ENCODE data around the gene CDYL2.

Gene CDYL2

GRCh38 chr16:80628254-80628653, 176.1 kb downstream of the CDYL2 start:
- Histone ChIP-seq H3K9me2 (replicated peaks; ENCODE audit: control insufficient read depth, low read length) (no peaks in the 10 kb centered on the region), H3K4me3 (ENCODE audit: low read length) (no peak overlapping the region), H3K36me3 (ENCODE audit: control insufficient read depth, low read length) (no peaks in the 10 kb centered on the region), H4K20me1 (ENCODE audit: control insufficient read depth, insufficient read depth, low read depth, low read length) (no peaks in the 10 kb centered on the region), H3K4me1 (ENCODE audit: control insufficient read depth, low read length) (no peaks in the 10 kb centered on the region), H3F3A (ENCODE audit: control insufficient read depth, insufficient read depth) (no peaks in the 10 kb centered on the region), H3K9me3 (ENCODE audit: control insufficient read depth, insufficient read depth, low read length) (no peaks in the 10 kb centered on the region), H3K27me3 (ENCODE audit: control insufficient read depth, low read length) (no peaks in the 10 kb centered on the region), H3K4me2 (ENCODE audit: low read length) (no peak overlapping the region), H3K27ac (ENCODE audit: low read depth, low read length) (no peak overlapping the region), H3K79me2 (ENCODE audit: control insufficient read depth, low read length) (no peaks in the 10 kb centered on the region)
- TF ChIP-seq EZH2phosphoT487 (IDR thresholded peaks at IDR 0.05; ENCODE audit: borderline replicate concordance, low read length) (no peak), CTCF (IDR thresholded peaks at IDR 0.05; ENCODE audit: low read depth, low read length, poor library complexity, severe bottlenecking) (no peak)

- no peaks in the 10 kb centered on the region for H3K27me3 ChIP-seq (ENCODE audit: control insufficient read depth, low read length)
- H4K20me1 ChIP-seq (ENCODE audit: control insufficient read depth, insufficient read depth, low read depth, low read length), result no peaks in the 10 kb centered on the region
- H3K4me3 ChIP-seq (ENCODE audit: low read length), result no peak overlapping the region
Measured at GRCh38 chr16:80627108-80627507, 177.3 kb downstream of the CDYL2 start.

GRCh38 chr16:80623376-80623775, 181.0 kb downstream of the CDYL2 start:
- H3K4me1 ChIP-seq (ENCODE audit: control insufficient read depth, low read length), result no peaks in the 10 kb centered on the region
- no peaks in the 10 kb centered on the region for H3K9me2 ChIP-seq (replicated peaks; ENCODE audit: control insufficient read depth, low read length)
- H3K36me3 ChIP-seq (ENCODE audit: control insufficient read depth, low read length), result no peaks in the 10 kb centered on the region
- no peaks in the 10 kb centered on the region for H3K79me2 ChIP-seq (ENCODE audit: control insufficient read depth, low read length)
- H3K4me2 ChIP-seq (ENCODE audit: low read length), result no peak overlapping the region
- no peaks in the 10 kb centered on the region for H4K20me1 ChIP-seq (ENCODE audit: control insufficient read depth, insufficient read depth, low read depth, low read length)
- TF ChIP-seq EZH2phosphoT487 (IDR thresholded peaks at IDR 0.05; ENCODE audit: borderline replicate concordance, low read length) (no peak), CTCF (IDR thresholded peaks at IDR 0.05; ENCODE audit: low read depth, low read length, poor library complexity, severe bottlenecking) (no peak)
- H3K27ac ChIP-seq (ENCODE audit: low read depth, low read length), result no peak overlapping the region
- H3K9me3 ChIP-seq (ENCODE audit: control insufficient read depth, insufficient read depth, low read length), result no peaks in the 10 kb centered on the region
- H3K27me3 ChIP-seq (ENCODE audit: control insufficient read depth, low read length), result no peaks in the 10 kb centered on the region
- no peak overlapping the region for H3K4me3 ChIP-seq (ENCODE audit: low read length)
- H3F3A ChIP-seq (ENCODE audit: control insufficient read depth, insufficient read depth), result no peaks in the 10 kb centered on the region

More at GRCh38 chr16:80627108-80627507, 177.3 kb downstream of the CDYL2 start:
- Histone ChIP-seq H3K4me2 (ENCODE audit: low read length) (no peak overlapping the region), H3K4me1 (ENCODE audit: control insufficient read depth, low read length) (no peaks in the 10 kb centered on the region), H3K9me3 (ENCODE audit: control insufficient read depth, insufficient read depth, low read length) (no peaks in the 10 kb centered on the region), H3K9me2 (replicated peaks; ENCODE audit: control insufficient read depth, low read length) (no peaks in the 10 kb centered on the region), H3F3A (ENCODE audit: control insufficient read depth, insufficient read depth) (no peaks in the 10 kb centered on the region), H3K79me2 (ENCODE audit: control insufficient read depth, low read length) (no peaks in the 10 kb centered on the region), H3K27ac (ENCODE audit: low read depth, low read length) (no peak overlapping the region), H3K36me3 (ENCODE audit: control insufficient read depth, low read length) (no peaks in the 10 kb centered on the region)
- TF ChIP-seq EZH2phosphoT487 (IDR thresholded peaks at IDR 0.05; ENCODE audit: borderline replicate concordance, low read length) (no peak), CTCF (IDR thresholded peaks at IDR 0.05; ENCODE audit: low read depth, low read length, poor library complexity, severe bottlenecking) (no peak)

- Histone ChIP-seq H3K27ac (ENCODE audit: low read depth, low read length) (no peak overlapping the region), H3K4me3 (ENCODE audit: low read length) (no peak overlapping the region), H3K79me2 (ENCODE audit: control insufficient read depth, low read length) (no peaks in the 10 kb centered on the region), H3K27me3 (ENCODE audit: control insufficient read depth, low read length) (no peaks in the 10 kb centered on the region), H3K36me3 (ENCODE audit: control insufficient read depth, low read length) (no peaks in the 10 kb centered on the region), H3K9me3 (ENCODE audit: control insufficient read depth, insufficient read depth, low read length) (no peaks in the 10 kb centered on the region), H3K4me1 (ENCODE audit: control insufficient read depth, low read length) (no peaks in the 10 kb centered on the region), H3F3A (ENCODE audit: control insufficient read depth, insufficient read depth) (no peaks in the 10 kb centered on the region), H3K4me2 (ENCODE audit: low read length) (no peak overlapping the region), H4K20me1 (ENCODE audit: control insufficient read depth, insufficient read depth, low read depth, low read length) (no peaks in the 10 kb centered on the region), H3K9me2 (replicated peaks; ENCODE audit: control insufficient read depth, low read length) (no peaks in the 10 kb centered on the region)
- TF ChIP-seq CTCF (IDR thresholded peaks at IDR 0.05; ENCODE audit: low read depth, low read length, poor library complexity, severe bottlenecking) (no peak), EZH2phosphoT487 (IDR thresholded peaks at IDR 0.05; ENCODE audit: borderline replicate concordance, low read length) (no peak)
Measured at GRCh38 chr16:80622007-80622406, 182.4 kb downstream of the CDYL2 start.

Data from DOHH2 (cell line).